Endodermal cell (in vitro differentiated cells): Measurements from ENCODE around the gene TEAD2. TPM values are rescaled to one million over a fixed set of nuclear protein-coding genes. Genes with fewer than 3 reads are reported as not detected.

ENCODE experiments used
- DNase-seq: peaks from one replicate; pipeline ENCODE4 v3.0.0-alpha.2; 2017
- H3K27ac ChIP-seq: 2 replicates; pipeline ENCODE4 v1.5.1; 2013; ENCODE audit warnings: mild to moderate bottlenecking, low read depth, low read length, moderate library complexity
- H3K27me3 ChIP-seq: 2 replicates; pipeline ENCODE4 v1.6.1; 2013; ENCODE audit warnings: mild to moderate bottlenecking, low read length, moderate library complexity; ENCODE audit not compliant: insufficient read depth, control insufficient read depth, poor library complexity, severe bottlenecking
- H3K36me3 ChIP-seq: 2 replicates; pipeline ENCODE4 v1.7.0; 2013; ENCODE audit warnings: mild to moderate bottlenecking, low read length, moderate library complexity; ENCODE audit not compliant: control insufficient read depth, insufficient read depth
- H3K4me1 ChIP-seq: one replicate; pipeline ENCODE4 v1.7.0; 2013; ENCODE audit warnings: low read length; ENCODE audit not compliant: control insufficient read depth, insufficient read depth
- H3K4me3 ChIP-seq: 2 replicates; pipeline ENCODE4 v1.5.1; 2013; ENCODE audit warnings: mild to moderate bottlenecking, low read length, moderate library complexity
- H3K9ac ChIP-seq: 2 replicates; pipeline ENCODE4 v1.6.1; 2013; ENCODE audit warnings: mild to moderate bottlenecking, low read length, moderate library complexity; ENCODE audit not compliant: poor library complexity, severe bottlenecking; ENCODE audit errors: extremely low read depth
- H3K9me3 ChIP-seq: 2 replicates; pipeline ENCODE4 v1.6.1; 2013; ENCODE audit warnings: mild to moderate bottlenecking, low read length, moderate library complexity; ENCODE audit not compliant: control insufficient read depth
- H3K27ac Mint-ChIP-seq: 2 replicates; pipeline ENCODE4 v1.8.0; 2020; ENCODE audit warnings: mixed read lengths
- H3K27me3 Mint-ChIP-seq: 2 replicates; pipeline ENCODE4 v1.8.0; 2021; ENCODE audit warnings: mild to moderate bottlenecking, mixed read lengths; ENCODE audit not compliant: insufficient read depth
- H3K36me3 Mint-ChIP-seq: 2 replicates; pipeline ENCODE4 v1.8.0; 2020; ENCODE audit warnings: low read depth, mixed read lengths
- H3K4me1 Mint-ChIP-seq: 2 replicates; pipeline ENCODE4 v1.8.0; 2020; ENCODE audit warnings: mixed read lengths
- H3K4me3 Mint-ChIP-seq: 2 replicates; pipeline ENCODE4 v1.8.0; 2020; ENCODE audit warnings: mild to moderate bottlenecking, moderate library complexity, mixed read lengths
- H3K9me3 Mint-ChIP-seq: 2 replicates; pipeline ENCODE4 v1.8.0; 2020; ENCODE audit warnings: mild to moderate bottlenecking, mixed read lengths
- WGBS, 2 experiments: methylation state at CpG; one replicate each; pipeline versions ENCODE4 v1.1.5 to v1.1.7; 2013; ENCODE audit warnings: missing lambda C conversion rate in 2 of 2, mixed read lengths in 1 of 2; ENCODE audit not compliant: insufficient coverage in 1 of 2, insufficient read length in 1 of 2; 5-methylcytosine and 5-hydroxymethylcytosine counted together
- total RNA-seq, 2 donors: library from RNA; stranded (reverse); fragmentation: NEBNext Ultra II Directional in 1 of 2; extraction: Animal tissue kit (Norgen Biotek cat#: 25700) in 1 of 2; gene quantifications; 2 replicates in 1 of 2; 3 replicates in 1 of 2; pipeline ENCODE4 v1.2.1, GENCODE V29; 2021
- TF ChIP-seq, protein P1 (sequence below): fragments of 200-600 bp; sonication (generic); conservative IDR thresholded peaks from 2 replicates; pipeline ENCODE4 v1.5.0; 2021; ENCODE audit warnings: antibody characterized with exemption, mild to moderate bottlenecking

The TEAD2 gene
- total RNA-seq, 2 donors from 2014 or later, result 142 to 166 TPM

DNA sequence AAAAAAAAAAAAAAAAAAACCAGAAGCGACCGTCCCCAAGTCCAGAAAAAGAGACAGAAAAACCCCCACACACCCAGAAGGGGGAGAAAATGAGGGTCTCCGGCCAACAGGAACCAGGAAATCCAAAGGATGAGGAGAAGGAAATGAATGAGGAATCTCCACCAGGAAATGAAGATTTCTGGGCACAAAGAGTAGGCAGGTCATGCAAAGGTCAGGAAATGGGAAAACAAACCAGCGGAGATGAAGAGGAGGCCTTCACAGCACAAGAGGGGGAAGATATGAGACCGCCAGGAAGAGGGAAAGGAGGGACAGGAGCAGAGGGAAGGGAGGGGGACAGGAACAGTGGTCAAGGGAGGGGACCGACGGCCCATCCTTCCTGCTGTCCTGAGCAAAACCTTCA lies 5.8 kb downstream of the TEAD2 start:
- Histone ChIP-seq H3K36me3 (peaks cover 76% of the 10 kb centered on the region), H3K27ac (no peak overlapping the region), H3K9ac (no peak overlapping the region), H3K27me3 (no peaks in the 10 kb centered on the region), H3K4me3 (no peak overlapping the region), H3K4me1 (no peaks in the 10 kb centered on the region), H3K9me3 (no peaks in the 10 kb centered on the region)
- no peak overlapping the region for H3K4me3 Mint-ChIP-seq
- 91 to 95% methylated on average over 3 to 5 of the region's 7 CpGs for whole genome bisulfite sequencing, 2 experiments
- peaks cover 9% of the 10 kb centered on the region for H3K4me1 Mint-ChIP-seq
- H3K27me3 Mint-ChIP-seq, result no peaks in the 10 kb centered on the region
- no peaks in the 10 kb centered on the region for H3K9me3 Mint-ChIP-seq
- H3K36me3 Mint-ChIP-seq, result peaks cover 80% of the 10 kb centered on the region
- TF ChIP-seq, protein P1, sequence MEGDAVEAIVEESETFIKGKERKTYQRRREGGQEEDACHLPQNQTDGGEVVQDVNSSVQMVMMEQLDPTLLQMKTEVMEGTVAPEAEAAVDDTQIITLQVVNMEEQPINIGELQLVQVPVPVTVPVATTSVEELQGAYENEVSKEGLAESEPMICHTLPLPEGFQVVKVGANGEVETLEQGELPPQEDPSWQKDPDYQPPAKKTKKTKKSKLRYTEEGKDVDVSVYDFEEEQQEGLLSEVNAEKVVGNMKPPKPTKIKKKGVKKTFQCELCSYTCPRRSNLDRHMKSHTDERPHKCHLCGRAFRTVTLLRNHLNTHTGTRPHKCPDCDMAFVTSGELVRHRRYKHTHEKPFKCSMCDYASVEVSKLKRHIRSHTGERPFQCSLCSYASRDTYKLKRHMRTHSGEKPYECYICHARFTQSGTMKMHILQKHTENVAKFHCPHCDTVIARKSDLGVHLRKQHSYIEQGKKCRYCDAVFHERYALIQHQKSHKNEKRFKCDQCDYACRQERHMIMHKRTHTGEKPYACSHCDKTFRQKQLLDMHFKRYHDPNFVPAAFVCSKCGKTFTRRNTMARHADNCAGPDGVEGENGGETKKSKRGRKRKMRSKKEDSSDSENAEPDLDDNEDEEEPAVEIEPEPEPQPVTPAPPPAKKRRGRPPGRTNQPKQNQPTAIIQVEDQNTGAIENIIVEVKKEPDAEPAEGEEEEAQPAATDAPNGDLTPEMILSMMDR, result no peak
- peak overlapping the region; percentile 2 for H3K27ac Mint-ChIP-seq
- no peak for DNase-seq

GRCh38 chr19:49355909-49356353 lies 6.3 kb downstream of the TEAD2 start:
- H3K27ac ChIP-seq, result no peak overlapping the region
- Mint-ChIP-seq H3K36me3 (peaks cover 85% of the 10 kb centered on the region), H3K4me1 (peaks cover 9% of the 10 kb centered on the region), H3K27ac (no peak overlapping the region), H3K27me3 (no peaks in the 10 kb centered on the region), H3K4me3 (no peak overlapping the region), H3K9me3 (no peaks in the 10 kb centered on the region)
- H3K36me3 ChIP-seq, result peaks cover 81% of the 10 kb centered on the region
- no peaks in the 10 kb centered on the region for H3K9me3 ChIP-seq
- DNase-seq, result no peak
- H3K9ac ChIP-seq, result no peak overlapping the region
- TF ChIP-seq, protein P1, result no peak
- no peaks in the 10 kb centered on the region for H3K27me3 ChIP-seq
- H3K4me3 ChIP-seq, result no peak overlapping the region
- 90% methylated on average over 6 to 12 of the region's 12 CpGs for WGBS, 2 experiments
- H3K4me1 ChIP-seq, result no peaks in the 10 kb centered on the region

DNA sequence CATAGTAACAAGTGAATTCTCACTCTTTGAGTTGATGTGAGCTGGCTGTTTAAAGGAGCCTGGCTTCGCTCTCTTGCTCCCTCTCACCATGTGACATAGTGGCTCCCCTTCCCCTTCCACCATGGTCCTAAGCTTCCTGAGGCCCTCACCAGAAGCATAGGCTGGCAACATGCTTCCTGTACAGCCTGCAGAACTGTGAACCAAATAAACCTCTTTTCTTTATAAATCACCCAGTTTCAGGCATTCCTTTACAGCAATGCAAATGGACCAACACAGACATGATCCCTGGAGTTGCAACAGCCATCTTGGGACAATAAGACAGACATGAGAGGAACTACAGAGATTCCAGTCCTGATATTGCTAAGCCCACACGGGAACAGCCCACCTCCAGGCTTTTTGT lies 12.6 kb downstream of the TEAD2 start:
- H3K27me3 Mint-ChIP-seq, result no peaks in the 10 kb centered on the region
- H3K4me1 Mint-ChIP-seq, result no peaks in the 10 kb centered on the region
- no peak overlapping the region for H3K27ac Mint-ChIP-seq
- peaks cover 91% of the 10 kb centered on the region for H3K36me3 ChIP-seq
- no peak overlapping the region for H3K27ac ChIP-seq
- H3K36me3 Mint-ChIP-seq, result peaks cover 93% of the 10 kb centered on the region
- TF ChIP-seq, protein P1, result no peak
- no peaks in the 10 kb centered on the region for H3K27me3 ChIP-seq
- H3K4me1 ChIP-seq, result no peaks in the 10 kb centered on the region
- H3K4me3 ChIP-seq, result no peak overlapping the region
- H3K9me3 ChIP-seq, result peaks cover 6% of the 10 kb centered on the region
- no peak for DNase-seq
- WGBS, 2 experiments, result 98 to 100% methylated on average over 1 to 2 of the region's 2 CpGs
- no peak overlapping the region for H3K9ac ChIP-seq
- H3K9me3 Mint-ChIP-seq, result no peaks in the 10 kb centered on the region
- no peak overlapping the region for H3K4me3 Mint-ChIP-seq
